Kidney epithelial cell (primary cell): Measurements from ENCODE around the gene VTI1A. TPM values are rescaled to one million over a fixed set of nuclear protein-coding genes. Genes with fewer than 3 reads are reported as not detected.

Source experiments
- DNase-seq: peaks from one replicate; pipeline ENCODE4 v3.0.0-alpha.2; 2010; ENCODE audit warnings: low read depth
- H3K27me3 ChIP-seq: 2 replicates; pipeline ENCODE4 v1.6.0; 2011; ENCODE audit warnings: low read length; ENCODE audit not compliant: control insufficient read depth, insufficient read depth
- H3K36me3 ChIP-seq: 2 replicates; pipeline ENCODE4 v1.5.1; 2011; ENCODE audit warnings: low read length; ENCODE audit not compliant: control insufficient read depth, insufficient read depth
- H3K4me3 ChIP-seq: 2 replicates; pipeline ENCODE4 v1.5.1; 2011; ENCODE audit warnings: low read depth, mild to moderate bottlenecking, control low read depth, low read length
- CTCF ChIP-seq: IDR thresholded peaks from 2 replicates; pipeline ENCODE4 v1.5.1; 2011; ENCODE audit warnings: mild to moderate bottlenecking, moderate library complexity, low read length, control low read depth, inconsistent platforms; ENCODE audit not compliant: insufficient read depth, poor library complexity, severe bottlenecking
- total RNA-seq: library from RNA; depleted of rRNA; stranded (reverse); fragments of >200 nt; gene quantifications from 2 replicates; pipeline ENCODE4 v1.2.3, GENCODE V29; 2015

VTI1A gene
- total RNA-seq, 1 donor from 2014 or later, result 45.7 TPM

GRCh38 chr10:112708461-112708860, 261.4 kb downstream of the VTI1A start:
- H3K4me3 ChIP-seq, result no peak overlapping the region
- no peak for TF ChIP-seq CTCF
- no peaks in the 10 kb centered on the region for H3K36me3 ChIP-seq
- H3K27me3 ChIP-seq, result no peaks in the 10 kb centered on the region
- no peak for DNase-seq

- Histone ChIP-seq H3K36me3 (no peaks in the 10 kb centered on the region), H3K27me3 (no peaks in the 10 kb centered on the region), H3K4me3 (no peak overlapping the region)
- no peak for DNase-seq
- TF ChIP-seq CTCF, result no peak
Observed at GRCh38 chr10:112710528-112710927, 263.5 kb downstream of the VTI1A start.

- Histone ChIP-seq H3K4me3 (no peak overlapping the region), H3K36me3 (no peaks in the 10 kb centered on the region), H3K27me3 (no peaks in the 10 kb centered on the region)
- no peak for TF ChIP-seq CTCF
- DNase-seq, result no peak
Observed at GRCh38 chr10:112711366-112711765, 264.4 kb downstream of the VTI1A start.

GRCh38 chr10:112712536-112712935, 265.5 kb downstream of the VTI1A start:
- DNase-seq, result no peak
- H3K27me3 ChIP-seq, result no peaks in the 10 kb centered on the region
- H3K36me3 ChIP-seq, result no peaks in the 10 kb centered on the region
- TF ChIP-seq CTCF, result no peak
- no peak overlapping the region for H3K4me3 ChIP-seq

GRCh38 chr10:112713411-112713810, 266.4 kb downstream of the VTI1A start:
- H3K4me3 ChIP-seq, result no peak overlapping the region
- no peak for TF ChIP-seq CTCF
- no peaks in the 10 kb centered on the region for H3K36me3 ChIP-seq
- DNase-seq, result no peak
- H3K27me3 ChIP-seq, result no peaks in the 10 kb centered on the region

- TF ChIP-seq CTCF, result no peak
- DNase-seq, result no peak
- H3K36me3 ChIP-seq, result no peaks in the 10 kb centered on the region
- no peaks in the 10 kb centered on the region for H3K27me3 ChIP-seq
- H3K4me3 ChIP-seq, result no peak overlapping the region
Observed at GRCh38 chr10:112715581-112715980, 268.6 kb downstream of the VTI1A start.
